Uterus (tissue), 2 donors: ENCODE measurements around the gene RIC1.

Experiments used
- POLR2A ChIP-seq, 2 donors: fragments of 450-650 bp; IDR thresholded peaks; one replicate each; pipeline ENCODE4 v1.6.1; 2016; ENCODE audit warnings: antibody characterized with exemption in 2 of 2, mild to moderate bottlenecking in 1 of 2, moderate library complexity in 1 of 2
- TF ChIP-seq, protein P1 (sequence below), 4 experiments: fragments of 200-600 bp in 2 of 4; fragments of 450-650 bp in 2 of 4; sonication (generic) in 2 of 4; IDR thresholded peaks; one replicate each; pipeline ENCODE4 v1.5.1; 2016 to 2019; ENCODE audit warnings: antibody characterized with exemption in 4 of 4, mild to moderate bottlenecking in 2 of 4, moderate library complexity in 1 of 4

GRCh38 chr9:5815461-5815860 is 186.6 kb downstream of the RIC1 start:
- TF ChIP-seq, protein P1, sequence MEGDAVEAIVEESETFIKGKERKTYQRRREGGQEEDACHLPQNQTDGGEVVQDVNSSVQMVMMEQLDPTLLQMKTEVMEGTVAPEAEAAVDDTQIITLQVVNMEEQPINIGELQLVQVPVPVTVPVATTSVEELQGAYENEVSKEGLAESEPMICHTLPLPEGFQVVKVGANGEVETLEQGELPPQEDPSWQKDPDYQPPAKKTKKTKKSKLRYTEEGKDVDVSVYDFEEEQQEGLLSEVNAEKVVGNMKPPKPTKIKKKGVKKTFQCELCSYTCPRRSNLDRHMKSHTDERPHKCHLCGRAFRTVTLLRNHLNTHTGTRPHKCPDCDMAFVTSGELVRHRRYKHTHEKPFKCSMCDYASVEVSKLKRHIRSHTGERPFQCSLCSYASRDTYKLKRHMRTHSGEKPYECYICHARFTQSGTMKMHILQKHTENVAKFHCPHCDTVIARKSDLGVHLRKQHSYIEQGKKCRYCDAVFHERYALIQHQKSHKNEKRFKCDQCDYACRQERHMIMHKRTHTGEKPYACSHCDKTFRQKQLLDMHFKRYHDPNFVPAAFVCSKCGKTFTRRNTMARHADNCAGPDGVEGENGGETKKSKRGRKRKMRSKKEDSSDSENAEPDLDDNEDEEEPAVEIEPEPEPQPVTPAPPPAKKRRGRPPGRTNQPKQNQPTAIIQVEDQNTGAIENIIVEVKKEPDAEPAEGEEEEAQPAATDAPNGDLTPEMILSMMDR (IDR thresholded peaks at IDR 0.05), result no peak
- TF ChIP-seq POLR2A (IDR thresholded peaks at IDR 0.05), result no peak
